GM19035 (cell line): ENCODE measurements around the gene PCDHA2.
"Not testable (repeated sequence)": the region's sequence is repeated elsewhere in the genome, so short reads cannot be mapped to it uniquely, and the experiment has no call there.

ENCODE experiments used
- ATAC-seq: cut with Tn5 transposase; IDR thresholded peaks from one replicate; pipeline ENCODE4 v1.9.1; 2021; ENCODE audit not compliant: unreplicated experiment

The PCDHA2 gene

DNA sequence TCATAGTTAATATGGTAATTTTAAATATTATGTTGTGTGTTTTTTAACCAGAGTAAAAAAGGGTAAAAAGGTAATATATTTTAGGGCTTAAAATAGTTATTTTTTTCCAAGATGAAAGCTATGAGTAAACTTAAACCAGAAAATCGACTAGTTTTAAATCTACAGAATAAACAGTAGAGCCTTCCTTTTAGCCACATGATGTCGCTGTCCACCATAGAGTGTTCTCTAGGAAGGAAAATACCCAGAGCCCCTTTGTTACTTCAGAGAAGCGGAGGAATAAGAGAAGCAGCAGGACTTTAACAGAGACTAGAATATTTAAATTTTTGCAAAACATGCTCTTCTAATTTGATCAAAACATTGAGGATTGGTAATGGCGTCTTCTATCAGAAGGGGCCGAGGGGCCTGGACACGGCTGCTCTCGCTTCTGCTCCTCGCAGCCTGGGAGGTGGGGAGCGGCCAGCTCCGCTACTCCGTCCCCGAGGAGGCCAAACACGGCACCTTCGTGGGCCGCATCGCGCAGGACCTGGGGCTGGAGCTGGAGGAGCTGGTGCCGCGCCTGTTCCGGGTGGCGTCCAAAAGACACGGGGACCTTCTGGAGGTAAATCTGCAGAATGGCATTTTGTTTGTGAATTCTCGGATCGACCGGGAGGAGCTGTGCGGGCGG, at the start of gene PCDHA2:
Gene PCDHA2 (plus strand): TSS at position 258 of the 664 bp plus-strand sequence.
- ATAC-seq, result no peak

DNA sequence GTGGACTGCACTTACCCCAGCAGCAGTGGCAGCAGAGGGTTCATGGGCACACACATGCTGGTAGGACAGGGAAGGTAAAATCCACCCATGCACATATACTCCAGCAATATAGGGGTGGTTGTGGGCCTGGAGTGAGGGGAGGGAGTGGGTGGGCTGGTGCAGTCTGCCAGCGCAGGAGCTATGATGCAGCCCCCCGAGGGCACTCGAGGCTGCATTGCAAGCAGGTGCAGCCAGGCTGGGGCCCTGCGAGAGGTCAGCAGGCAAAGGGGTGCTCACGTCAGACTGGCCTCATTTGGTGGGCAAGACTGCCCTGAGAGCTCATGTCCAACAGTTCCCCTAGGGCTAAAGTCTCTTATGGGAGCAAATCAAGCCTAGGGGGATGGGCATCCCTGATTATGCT, 41.1 kb upstream of the PCDHA2 start:
- ATAC-seq, result no peak

DNA sequence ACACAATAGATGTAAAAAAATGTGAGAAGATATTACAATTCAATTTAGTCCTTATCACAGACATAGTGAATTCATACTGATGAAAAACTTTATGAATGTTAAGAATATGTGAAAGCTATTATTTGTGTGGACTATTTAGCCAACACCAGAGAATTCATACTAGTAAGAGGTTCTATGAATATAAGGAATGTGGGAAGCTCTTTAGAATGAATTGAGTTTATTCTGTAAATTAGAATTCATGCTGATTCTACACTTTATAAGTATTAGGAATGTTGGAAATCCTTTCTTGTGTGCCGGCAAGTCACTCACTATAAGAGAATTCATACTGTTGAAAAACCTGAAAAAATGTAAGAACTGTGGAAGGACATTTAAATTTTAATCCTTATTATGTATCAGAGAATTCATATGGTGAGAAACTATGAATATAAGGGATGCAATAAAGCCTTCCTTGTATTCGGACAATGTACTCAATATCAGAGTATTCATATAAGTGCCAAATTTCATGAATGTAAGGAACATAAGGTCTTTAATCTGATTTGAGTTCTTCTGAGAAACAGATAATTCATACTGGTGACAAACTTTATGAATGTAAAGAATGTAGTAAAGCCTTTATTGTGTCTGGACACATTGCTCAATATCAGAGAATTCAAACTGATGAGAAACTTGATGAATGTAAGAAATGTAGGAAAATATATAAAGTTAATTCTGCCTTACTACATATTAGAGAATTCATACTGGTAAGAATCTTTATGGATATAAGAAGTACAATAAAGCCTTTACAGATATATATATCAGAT, 30.3 kb upstream of the PCDHA2 start:
- ATAC-seq, result no peak

DNA sequence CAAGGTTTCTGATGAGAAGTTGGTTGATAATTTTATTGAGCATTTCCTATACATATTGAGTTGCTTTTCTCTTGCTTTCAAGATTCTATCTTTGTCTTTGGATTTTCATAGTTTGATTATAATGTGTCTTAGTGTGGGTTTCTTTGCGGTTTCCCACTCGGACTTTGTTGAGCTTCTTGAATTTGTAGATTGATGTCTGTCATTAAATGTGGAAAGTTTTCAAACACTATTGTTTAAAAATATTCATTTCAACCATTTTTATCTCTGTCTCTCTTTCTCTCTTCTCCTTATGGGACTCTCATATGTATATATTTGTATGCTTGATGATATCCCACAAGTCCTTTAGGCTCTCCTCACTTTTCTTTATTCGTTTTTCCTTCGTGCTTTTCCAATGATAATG, 27.2 kb upstream of the PCDHA2 start:
- ATAC-seq, result no peak

DNA sequence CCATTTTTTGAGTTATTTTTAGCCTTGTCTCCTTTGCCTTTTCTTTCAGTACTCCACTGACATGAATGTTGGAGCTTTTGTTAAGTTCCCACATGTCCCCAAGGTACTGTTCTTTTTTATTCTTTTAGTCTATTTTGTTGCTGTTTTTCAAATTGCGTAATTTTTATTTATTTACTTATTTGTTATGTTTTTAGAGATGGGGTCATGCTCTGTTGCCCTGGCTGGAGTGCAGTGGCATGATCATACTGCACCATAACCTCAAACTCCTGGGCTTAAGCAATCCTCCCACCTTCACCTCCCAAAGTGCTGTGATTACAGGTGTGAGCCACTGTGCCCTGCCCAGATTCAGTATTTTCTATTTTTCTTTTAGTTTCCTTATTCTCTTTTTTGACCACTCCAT, 14.1 kb upstream of the PCDHA2 start:
- no peak for ATAC-seq

DNA sequence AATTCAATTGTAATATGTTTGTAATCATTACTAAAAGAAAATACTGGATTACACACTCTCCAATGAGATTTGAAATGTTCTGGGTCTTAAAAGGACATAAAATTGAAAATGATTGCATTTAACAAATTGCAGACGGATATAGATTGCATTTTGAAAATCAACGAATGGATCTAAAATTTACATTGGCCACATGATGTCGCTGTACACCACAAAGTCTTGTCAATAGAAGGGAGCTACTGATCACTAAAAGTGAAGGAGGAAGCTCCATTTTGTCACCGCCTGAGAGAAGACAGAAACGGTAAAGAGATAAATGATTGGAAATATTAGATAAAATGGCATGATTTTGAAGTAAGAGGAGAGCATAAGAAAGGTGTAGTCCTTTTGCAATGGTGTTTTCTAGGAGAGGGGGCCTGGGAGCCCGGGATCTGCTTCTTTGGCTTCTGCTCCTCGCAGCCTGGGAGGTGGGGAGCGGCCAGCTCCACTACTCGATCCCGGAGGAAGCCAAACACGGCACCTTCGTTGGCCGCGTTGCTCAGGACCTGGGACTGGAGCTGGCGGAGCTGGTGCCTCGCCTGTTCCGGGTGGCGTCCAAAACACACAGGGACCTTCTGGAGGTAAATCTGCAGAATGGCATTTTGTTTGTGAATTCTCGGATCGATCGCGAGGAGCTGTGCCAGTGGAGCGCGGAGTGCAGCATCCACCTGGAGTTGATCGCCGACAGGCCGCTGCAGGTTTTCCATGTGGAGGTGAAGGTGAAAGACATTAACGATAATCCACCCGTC, 8.6 kb upstream of the PCDHA2 start, which contains the start of gene PCDHA1:
Gene PCDHA1 (plus strand): TSS at position 236 of the 782 bp plus-strand sequence.
- ATAC-seq, result no peak

DNA sequence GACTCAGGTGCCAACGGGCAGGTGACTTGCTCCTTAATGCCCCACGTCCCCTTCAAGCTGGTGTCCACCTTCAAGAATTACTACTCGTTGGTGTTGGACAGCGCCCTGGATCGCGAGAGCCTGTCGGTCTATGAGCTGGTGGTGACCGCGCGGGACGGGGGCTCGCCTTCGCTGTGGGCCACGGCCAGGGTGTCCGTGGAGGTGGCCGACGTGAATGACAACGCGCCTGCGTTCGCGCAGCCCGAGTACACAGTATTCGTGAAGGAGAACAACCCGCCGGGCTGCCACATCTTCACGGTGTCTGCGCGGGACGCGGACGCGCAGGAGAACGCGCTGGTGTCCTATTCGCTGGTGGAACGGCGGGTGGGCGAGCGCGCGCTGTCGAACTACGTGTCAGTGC, 7.2 kb upstream of the PCDHA2 start:
- ATAC-seq, result not testable (repeated sequence)

DNA sequence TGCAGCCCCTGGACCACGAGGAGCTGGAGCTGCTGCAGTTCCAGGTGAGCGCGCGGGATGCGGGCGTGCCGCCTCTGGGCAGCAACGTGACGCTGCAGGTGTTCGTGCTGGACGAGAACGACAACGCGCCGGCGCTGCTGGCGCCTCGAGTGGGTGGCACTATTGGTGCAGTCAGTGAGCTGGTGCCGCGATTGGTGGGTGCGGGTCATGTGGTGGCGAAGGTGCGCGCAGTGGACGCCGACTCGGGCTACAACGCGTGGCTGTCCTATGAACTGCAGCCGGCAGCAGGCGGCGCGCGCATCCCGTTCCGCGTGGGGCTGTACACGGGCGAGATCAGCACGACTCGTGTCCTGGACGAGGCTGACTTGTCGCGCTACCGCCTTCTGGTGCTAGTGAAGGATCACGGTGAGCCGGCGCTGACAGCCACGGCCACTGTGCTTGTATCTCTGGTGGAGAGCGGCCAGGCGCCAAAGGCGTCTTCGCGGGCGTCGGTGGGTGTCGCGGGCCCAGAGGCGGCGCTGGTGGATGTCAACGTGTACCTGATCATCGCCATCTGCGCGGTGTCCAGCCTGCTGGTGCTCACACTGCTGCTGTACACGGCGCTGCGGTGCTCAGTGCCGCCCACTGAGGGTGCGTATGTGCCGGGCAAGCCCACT, 6.7 kb upstream of the PCDHA2 start:
- not testable (repeated sequence) for ATAC-seq

DNA sequence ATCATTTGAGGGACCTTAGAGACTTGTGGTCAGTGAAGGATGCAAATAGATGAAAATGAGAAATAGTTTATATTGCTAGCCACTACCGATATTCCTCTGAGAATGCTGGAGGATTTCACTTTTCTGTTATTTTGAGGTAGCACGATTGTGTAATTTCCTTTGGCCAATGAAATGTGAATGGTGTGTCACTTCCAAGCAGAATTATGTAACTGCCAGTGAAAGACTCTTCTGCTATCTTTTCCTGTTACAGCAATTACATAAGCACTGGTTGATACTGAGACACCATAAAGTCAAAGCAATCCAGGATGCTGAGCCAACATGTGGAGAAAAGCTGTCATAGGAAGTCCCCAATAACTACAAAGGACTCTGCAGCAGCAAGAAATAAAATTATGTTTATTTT, 3.6 kb upstream of the PCDHA2 start:
- no peak for ATAC-seq

DNA sequence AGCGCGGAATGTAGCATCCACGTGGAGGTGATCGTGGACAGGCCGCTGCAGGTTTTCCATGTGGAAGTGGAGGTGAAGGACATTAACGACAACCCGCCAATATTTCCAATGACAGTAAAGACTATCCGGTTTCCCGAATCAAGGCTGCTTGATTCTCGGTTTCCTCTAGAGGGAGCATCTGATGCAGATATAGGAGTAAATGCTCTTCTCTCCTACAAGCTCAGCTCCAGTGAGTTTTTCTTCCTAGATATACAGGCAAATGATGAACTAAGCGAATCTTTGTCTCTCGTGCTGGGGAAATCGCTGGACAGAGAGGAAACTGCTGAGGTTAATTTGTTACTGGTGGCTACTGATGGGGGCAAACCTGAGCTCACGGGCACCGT, 598 bp downstream of the PCDHA2 start:
- no peak for ATAC-seq

DNA sequence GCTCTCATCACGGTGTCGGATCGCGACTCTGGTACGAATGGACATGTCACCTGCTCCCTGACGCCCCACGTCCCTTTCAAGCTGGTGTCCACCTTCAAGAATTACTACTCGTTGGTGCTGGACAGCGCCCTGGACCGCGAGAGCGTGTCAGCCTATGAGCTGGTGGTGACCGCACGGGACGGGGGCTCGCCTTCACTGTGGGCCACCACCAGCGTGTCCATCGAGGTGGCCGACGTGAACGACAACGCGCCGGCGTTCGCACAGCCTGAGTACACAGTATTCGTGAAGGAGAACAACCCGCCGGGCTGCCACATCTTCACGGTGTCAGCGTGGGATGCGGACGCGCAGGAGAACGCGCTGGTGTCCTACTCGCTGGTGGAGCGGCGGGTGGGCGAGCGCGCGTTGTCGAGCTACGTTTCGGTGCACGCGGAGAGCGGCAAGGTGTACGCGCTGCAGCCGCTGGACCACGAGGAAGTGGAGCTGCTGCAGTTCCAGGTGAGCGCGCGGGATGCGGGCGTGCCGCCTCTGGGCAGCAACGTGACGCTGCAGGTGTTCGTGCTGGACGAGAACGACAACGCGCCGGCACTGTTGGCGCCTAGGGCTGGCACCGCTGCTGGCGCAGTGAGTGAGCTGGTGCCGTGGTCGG, 1.5 kb downstream of the PCDHA2 start:
- ATAC-seq, result not testable (repeated sequence)

DNA sequence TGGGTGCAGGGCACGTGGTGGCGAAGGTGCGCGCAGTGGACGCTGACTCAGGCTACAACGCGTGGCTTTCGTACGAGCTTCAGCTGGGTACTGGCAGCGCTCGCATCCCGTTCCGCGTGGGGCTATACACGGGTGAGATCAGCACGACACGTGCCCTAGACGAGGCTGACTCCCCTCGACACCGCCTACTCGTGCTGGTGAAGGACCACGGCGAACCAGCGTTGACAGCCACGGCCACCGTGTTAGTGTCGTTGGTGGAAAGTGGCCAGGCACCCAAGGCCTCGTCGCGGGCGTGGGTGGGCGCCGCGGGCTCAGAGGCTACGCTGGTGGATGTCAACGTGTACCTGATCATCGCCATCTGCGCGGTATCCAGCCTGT, 2.1 kb downstream of the PCDHA2 start:
- ATAC-seq, result no peak

DNA sequence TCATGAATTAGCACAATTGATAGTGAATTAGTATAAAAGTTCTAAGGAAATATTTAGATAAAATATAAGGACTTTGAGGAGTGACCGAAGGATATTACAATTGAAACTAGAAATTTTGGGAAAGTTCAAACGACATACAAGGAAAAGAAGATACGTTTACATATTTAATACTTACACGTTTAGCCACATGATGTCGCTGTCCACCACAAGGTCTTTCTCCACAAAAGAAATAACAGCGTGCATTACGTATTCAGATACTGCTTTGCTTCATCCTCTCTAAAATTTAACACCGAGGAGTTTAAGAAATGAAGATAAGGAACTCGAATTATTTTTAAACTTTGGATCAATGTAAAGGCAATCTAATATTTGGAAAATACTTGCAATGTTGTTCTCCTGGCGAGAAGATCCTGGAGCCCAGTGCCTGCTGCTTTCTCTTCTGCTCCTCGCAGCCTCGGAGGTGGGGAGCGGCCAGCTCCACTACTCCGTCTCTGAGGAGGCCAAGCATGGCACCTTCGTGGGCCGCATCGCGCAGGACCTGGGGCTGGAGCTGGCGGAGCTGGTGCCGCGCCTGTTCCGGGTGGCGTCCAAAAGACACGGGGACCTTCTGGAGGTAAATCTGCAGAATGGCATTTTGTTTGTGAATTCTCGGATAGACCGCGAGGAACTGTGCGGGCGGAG, 6.3 kb downstream of the PCDHA2 start, which contains the start of gene PCDHA3:
Gene PCDHA3 (plus strand): TSS at position 242 of the 678 bp plus-strand sequence.
- ATAC-seq, result no peak

DNA sequence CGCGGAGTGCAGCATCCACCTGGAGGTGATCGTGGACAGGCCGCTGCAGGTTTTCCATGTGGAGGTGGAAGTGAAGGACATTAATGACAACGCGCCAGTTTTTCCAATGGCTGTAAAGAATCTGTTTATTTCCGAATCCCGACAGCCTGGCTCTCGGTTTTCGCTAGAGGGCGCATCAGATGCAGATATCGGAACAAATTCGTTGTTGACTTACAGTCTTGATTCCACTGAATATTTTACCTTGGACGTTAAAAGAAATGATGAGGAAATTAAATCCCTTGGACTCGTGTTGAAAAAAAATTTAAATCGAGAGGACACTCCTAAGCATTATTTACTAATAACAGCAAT, 6.8 kb downstream of the PCDHA2 start:
- no peak for ATAC-seq

DNA sequence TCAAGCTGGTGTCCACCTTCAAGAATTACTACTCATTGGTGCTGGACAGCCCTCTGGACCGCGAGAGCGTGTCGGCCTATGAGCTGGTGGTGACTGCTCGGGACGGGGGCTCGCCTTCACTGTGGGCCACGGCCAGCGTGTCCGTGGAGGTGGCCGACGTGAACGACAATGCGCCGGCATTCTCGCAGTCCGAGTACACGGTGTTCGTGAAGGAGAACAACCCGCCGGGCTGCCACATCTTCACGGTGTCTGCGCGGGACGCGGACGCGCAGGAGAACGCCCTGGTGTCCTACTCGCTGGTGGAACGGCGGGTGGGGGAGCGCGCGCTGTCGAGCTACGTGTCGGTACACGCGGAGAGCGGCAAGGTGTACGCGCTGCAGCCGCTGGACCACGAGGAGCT, 7.7 kb downstream of the PCDHA2 start:
- ATAC-seq, result not testable (repeated sequence)

DNA sequence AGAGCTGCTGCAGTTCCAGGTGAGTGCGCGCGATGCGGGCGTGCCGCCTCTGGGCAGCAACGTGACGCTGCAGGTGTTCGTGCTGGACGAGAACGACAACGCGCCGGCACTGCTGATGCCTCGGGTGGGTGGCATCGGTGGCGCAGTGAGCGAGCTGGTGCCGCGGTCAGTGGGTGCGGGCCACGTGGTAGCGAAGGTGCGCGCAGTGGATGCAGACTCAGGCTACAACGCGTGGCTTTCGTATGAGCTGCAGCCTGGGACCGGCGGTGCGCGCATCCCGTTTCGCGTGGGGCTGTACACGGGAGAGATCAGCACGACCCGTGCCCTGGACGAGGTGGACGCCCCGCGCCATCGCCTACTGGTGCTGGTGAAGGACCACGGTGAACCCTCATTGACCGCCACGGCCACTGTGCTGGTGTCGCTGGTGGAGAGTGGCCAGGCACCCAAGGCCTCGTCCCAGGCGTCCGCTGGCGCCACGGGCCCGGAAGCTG, 8.2 kb downstream of the PCDHA2 start:
- no peak for ATAC-seq

DNA sequence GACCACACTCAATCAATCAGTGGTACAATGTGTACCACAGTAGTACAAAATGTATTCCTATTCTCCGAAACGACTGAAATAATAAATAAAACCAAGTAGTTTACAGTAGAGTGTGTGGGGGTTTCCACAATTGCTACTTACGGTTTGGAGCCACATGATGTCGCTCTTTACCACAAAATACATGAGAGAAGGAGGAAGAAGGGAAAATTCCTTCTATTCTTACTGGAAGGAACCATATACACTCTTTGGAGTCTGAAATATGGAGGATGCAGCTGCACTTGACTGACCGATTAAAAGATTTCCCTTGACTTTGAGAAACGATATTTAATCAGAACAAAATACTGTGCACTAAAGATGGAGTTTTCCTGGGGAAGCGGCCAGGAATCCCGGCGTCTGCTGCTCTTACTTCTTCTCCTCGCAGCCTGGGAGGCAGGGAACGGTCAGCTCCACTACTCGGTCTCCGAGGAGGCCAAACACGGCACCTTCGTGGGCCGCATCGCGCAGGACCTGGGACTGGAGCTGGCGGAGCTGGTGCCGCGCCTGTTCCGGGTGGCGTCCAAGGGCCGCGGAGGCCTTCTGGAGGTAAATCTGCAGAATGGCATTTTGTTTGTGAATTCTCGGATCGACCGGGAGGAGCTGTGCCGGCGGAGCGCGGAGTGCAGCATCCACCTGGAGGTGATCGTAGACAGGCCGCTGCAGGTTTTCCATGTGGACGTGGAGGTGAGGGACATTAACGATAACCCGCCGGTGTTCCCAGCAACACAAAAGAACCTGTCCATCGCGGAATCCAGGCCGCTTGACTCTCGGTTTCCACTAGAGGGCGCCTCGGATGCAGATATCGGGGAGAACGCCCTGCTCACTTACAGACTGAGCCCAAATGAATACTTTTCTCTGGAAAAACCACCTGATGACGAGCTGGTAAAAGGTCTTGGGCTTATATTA, 12.5 kb downstream of the PCDHA2 start, which contains the start of gene PCDHA4:
Gene PCDHA4 (plus strand): TSS at position 235 of the 942 bp plus-strand sequence.
- ATAC-seq, result no peak

DNA sequence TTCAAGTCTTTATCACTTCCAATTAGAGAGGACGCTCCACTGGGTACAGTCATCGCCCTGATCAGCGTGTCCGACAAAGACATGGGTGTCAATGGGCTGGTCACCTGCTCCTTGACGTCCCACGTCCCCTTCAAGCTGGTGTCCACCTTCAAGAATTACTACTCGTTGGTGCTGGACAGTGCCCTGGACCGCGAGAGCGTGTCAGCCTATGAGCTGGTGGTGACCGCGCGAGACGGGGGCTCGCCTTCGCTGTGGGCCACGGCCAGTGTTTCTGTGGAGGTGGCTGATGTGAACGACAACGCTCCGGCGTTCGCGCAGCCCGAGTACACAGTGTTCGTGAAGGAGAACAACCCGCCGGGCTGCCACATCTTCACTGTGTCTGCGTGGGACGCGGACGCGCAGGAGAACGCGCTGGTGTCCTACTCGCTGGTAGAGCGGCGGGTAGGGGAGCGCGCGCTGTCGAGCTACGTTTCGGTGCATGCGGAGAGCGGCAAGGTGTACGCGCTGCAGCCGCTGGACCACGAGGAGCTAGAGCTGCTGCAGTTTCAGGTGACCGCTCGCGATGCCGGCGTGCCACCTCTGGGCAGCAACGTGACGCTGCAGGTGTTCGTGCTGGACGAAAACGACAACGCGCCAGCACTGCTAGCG, 13.7 kb downstream of the PCDHA2 start:
- ATAC-seq, result not testable (repeated sequence)
